HG03439 (cell line): Measurements from ENCODE around the gene PTPRM.

Experiments
- ATAC-seq: cut with Tn5 transposase; IDR thresholded peaks from one replicate; pipeline ENCODE4 v1.9.1; 2021; ENCODE audit warnings: mild to moderate bottlenecking, moderate library complexity; ENCODE audit not compliant: unreplicated experiment

The PTPRM gene

GRCh38 chr18:8400193-8400752 lies 833.2 kb downstream of the PTPRM start:
- no peak for ATAC-seq

- ATAC-seq, result no peak
These were observed 833.7 kb downstream of the PTPRM start for GRCh38 chr18:8400825-8401224.

- no peak for ATAC-seq
These were observed 834.5 kb downstream of the PTPRM start for GRCh38 chr18:8401606-8402005.

- ATAC-seq, result no peak
These were observed 835.1 kb downstream of the PTPRM start for GRCh38 chr18:8402237-8402636.

- no peak for ATAC-seq
These were observed 836.6 kb downstream of the PTPRM start for GRCh38 chr18:8403713-8404112.

GRCh38 chr18:8406186-8406867 lies 839.2 kb downstream of the PTPRM start:
- ATAC-seq, result no peak

GRCh38 chr18:8406868-8407250 lies 839.7 kb downstream of the PTPRM start:
- ATAC-seq, result no peak

- ATAC-seq, result no peak
These were observed 842.0 kb downstream of the PTPRM start for GRCh38 chr18:8409151-8409550.

GRCh38 chr18:8411492-8411891 lies 844.4 kb downstream of the PTPRM start:
- ATAC-seq, result no peak

- no peak for ATAC-seq
These were observed 845.0 kb downstream of the PTPRM start for GRCh38 chr18:8412117-8412516.

GRCh38 chr18:8413189-8413588 lies 846.1 kb downstream of the PTPRM start:
- ATAC-seq, result no peak

GRCh38 chr18:8413751-8414150 lies 846.6 kb downstream of the PTPRM start:
- ATAC-seq, result no peak

- ATAC-seq, result no peak
These were observed 849.3 kb downstream of the PTPRM start for GRCh38 chr18:8416212-8417019.

- ATAC-seq, result no peak
These were observed 855.3 kb downstream of the PTPRM start for GRCh38 chr18:8422391-8422790.

- ATAC-seq, result no peak
These were observed 856.0 kb downstream of the PTPRM start for GRCh38 chr18:8423051-8423557.

GRCh38 chr18:8424481-8424880 lies 857.4 kb downstream of the PTPRM start:
- ATAC-seq, result no peak

- ATAC-seq, result no peak
These were observed 858.0 kb downstream of the PTPRM start for GRCh38 chr18:8424917-8425725.

GRCh38 chr18:8426401-8426800 lies 859.3 kb downstream of the PTPRM start:
- no peak for ATAC-seq

- no peak for ATAC-seq
These were observed 860.2 kb downstream of the PTPRM start for GRCh38 chr18:8427339-8427738.

- ATAC-seq, result no peak
These were observed 861.8 kb downstream of the PTPRM start for GRCh38 chr18:8428951-8429350.

- ATAC-seq, result no peak
These were observed 863.9 kb downstream of the PTPRM start for GRCh38 chr18:8431036-8431435.
